Measurements from ENCODE around the gene ARID4B. TPM values are rescaled to one million over a fixed set of nuclear protein-coding genes. Genes with fewer than 3 reads are reported as not detected.

ARID4B gene
- total RNA-seq, 1 experiment from 2014 or later, result 28.3 TPM

DNA sequence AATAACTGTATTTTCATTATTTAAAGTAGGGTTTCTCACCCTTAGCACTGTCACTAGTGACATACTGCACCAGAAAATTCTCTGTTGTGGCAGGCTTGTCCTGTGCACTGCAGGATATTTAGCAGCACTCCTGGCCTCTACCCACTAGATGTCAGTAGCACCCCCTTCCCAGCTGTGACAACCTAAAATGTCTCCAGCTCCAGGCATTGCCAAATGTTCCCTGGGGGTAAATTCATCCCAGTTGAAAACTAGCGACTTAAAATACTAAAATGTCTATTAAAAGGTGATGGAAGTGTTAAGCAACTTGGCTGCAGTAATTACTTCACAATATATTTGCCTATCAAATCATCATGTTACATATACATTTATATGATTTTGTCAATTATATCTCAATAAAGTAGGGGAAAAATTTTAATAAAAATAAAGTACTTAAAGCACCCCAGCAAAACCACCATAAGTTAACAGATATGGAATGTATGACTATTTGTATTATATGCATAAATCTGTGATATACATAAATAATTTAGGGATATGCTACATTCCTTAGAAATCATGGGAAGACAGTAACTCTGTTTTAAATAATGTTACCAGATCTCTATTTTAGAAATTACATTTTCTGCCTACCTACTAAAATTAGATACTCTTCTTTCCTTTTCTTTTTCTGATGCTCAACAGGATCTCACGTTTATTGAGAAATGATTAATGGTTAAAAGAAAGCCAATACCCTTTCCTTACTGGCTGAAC lies 74.6 kb downstream of the ARID4B start:
- Histone ChIP-seq H3K4me1 (ENCODE audit: control insufficient read depth in 1 of 2, insufficient read depth in 2 of 2, low read length in 2 of 2) (no peaks in the 10 kb centered on the region), H3K9ac (ENCODE audit: low read length) (no peak overlapping the region), H3K79me2 (ENCODE audit: insufficient read depth, low read length) (peaks cover 28% of the 10 kb centered on the region), H2AFZ (ENCODE audit: low read depth, low read length, poor library complexity, severe bottlenecking) (no peak overlapping the region), H3K4me2 (ENCODE audit: low read length) (no peak overlapping the region), H3K9me2 (ENCODE audit: insufficient read depth) (no peaks in the 10 kb centered on the region), H3K27me3 (ENCODE audit: insufficient read depth, low read length) (no peaks in the 10 kb centered on the region), H3K36me3 (ENCODE audit: control insufficient read depth in 1 of 2, insufficient read depth in 2 of 2, low read length in 2 of 2) (peaks cover 0 to 4% of the 10 kb centered on the region in 2 experiments; a peak in 1 of 4 replicates), H4K20me1 (ENCODE audit: insufficient read depth) (no peaks in the 10 kb centered on the region), H3K9me3 (ENCODE audit: control insufficient read depth in 1 of 2, insufficient read depth in 1 of 2, low read depth in 1 of 2, low read length in 2 of 2) (no peaks in the 10 kb centered on the region), H3K27ac (ENCODE audit: low read depth, low read length) (no peak overlapping the region), H3K4me3 (replicated peaks in 1 of 2; ENCODE audit: low read depth in 1 of 2, low read length in 2 of 2) (no peak overlapping the region)
- intact Hi-C loops (cut with micrococcal nuclease), result loop anchor here (1.0 to 10.0 kb wide), 4 partner anchors 74 to 721 kb away; partner anchors contain the start of genes ARID4B and GGPS1
- ATAC-seq (peak; percentile 100), DNase-seq (ENCODE audit: low read depth, low spot score) (peak; percentile 54)
- ChIA-PET CTCF (interaction anchor here (0.5 to 5.0 kb wide), 4 partner anchors 13 to 251 kb away, joined by 3 to 47 read pairs (median 4); partner anchors contain the start of gene B3GALNT2), POLR2A (interaction anchor here (0.7 kb wide), 1 partner anchor 11 kb away, joined by 3 read pairs; no protein-coding TSS in a partner anchor), RAD21 (ENCODE audit: low non-redundant PET in 1 of 2, low total read pairs in 2 of 2, uncharacterized antibody in 2 of 2, unreplicated experiment in 2 of 2) (interaction anchor here in 1 of 2 experiments (1.0 kb wide), 1 partner anchor 162 kb away, joined by 4 read pairs; no protein-coding TSS in a partner anchor)
- no TSS peak for BruUV-seq (replicated peaks)
- TF ChIP-seq, protein P1, sequence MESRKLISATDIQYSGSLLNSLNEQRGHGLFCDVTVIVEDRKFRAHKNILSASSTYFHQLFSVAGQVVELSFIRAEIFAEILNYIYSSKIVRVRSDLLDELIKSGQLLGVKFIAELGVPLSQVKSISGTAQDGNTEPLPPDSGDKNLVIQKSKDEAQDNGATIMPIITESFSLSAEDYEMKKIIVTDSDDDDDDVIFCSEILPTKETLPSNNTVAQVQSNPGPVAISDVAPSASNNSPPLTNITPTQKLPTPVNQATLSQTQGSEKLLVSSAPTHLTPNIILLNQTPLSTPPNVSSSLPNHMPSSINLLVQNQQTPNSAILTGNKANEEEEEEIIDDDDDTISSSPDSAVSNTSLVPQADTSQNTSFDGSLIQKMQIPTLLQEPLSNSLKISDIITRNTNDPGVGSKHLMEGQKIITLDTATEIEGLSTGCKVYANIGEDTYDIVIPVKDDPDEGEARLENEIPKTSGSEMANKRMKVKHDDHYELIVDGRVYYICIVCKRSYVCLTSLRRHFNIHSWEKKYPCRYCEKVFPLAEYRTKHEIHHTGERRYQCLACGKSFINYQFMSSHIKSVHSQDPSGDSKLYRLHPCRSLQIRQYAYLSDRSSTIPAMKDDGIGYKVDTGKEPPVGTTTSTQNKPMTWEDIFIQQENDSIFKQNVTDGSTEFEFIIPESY (IDR thresholded peaks at IDR 0.05; ENCODE audit: extremely low read depth, insufficient replicate concordance, low read length), result no peak
- TF ChIP-seq TCF7L2 (IDR thresholded peaks at IDR 0.05; ENCODE audit: borderline replicate concordance, extremely low read depth, insufficient read depth, insufficient read length) (no peak), SP1 (IDR thresholded peaks at IDR 0.05; ENCODE audit: low read depth) (no peak), FOSL1 (IDR thresholded peaks at IDR 0.05; ENCODE audit: low read depth) (no peak), ZFX (IDR thresholded peaks at IDR 0.05) (no peak), EZH2phosphoT487 (IDR thresholded peaks at IDR 0.05; ENCODE audit: borderline replicate concordance) (no peak), ELF1 (IDR thresholded peaks at IDR 0.05; ENCODE audit: borderline replicate concordance, low read depth) (no peak), CEBPB (IDR thresholded peaks at IDR 0.05; ENCODE audit: low read depth) (peak; percentile 43; the same call in 1 of the 2 replicates), EZH2 (IDR thresholded peaks at IDR 0.05) (no peak), CBX3 (IDR thresholded peaks at IDR 0.05; ENCODE audit: low read depth) (no peak), EGR1 (IDR thresholded peaks at IDR 0.05; ENCODE audit: low read depth) (no peak), SRF (IDR thresholded peaks at IDR 0.05; ENCODE audit: low read depth) (no peak), POLR2A (IDR thresholded peaks at IDR 0.05; ENCODE audit: borderline replicate concordance, extremely low read depth, insufficient read depth, insufficient read length) (no peak), YY1 (IDR thresholded peaks at IDR 0.05; ENCODE audit: extremely low read depth, insufficient replicate concordance, low read depth, low read length) (peak; percentile 71), RAD21 (IDR thresholded peaks at IDR 0.05; ENCODE audit: low read depth) (peak; percentile 89), JUND (IDR thresholded peaks at IDR 0.05) (no peak)
- TF ChIP-seq, protein P2, sequence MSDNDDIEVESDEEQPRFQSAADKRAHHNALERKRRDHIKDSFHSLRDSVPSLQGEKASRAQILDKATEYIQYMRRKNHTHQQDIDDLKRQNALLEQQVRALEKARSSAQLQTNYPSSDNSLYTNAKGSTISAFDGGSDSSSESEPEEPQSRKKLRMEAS (IDR thresholded peaks at IDR 0.05), result no peak
- TF ChIP-seq, protein P3, sequence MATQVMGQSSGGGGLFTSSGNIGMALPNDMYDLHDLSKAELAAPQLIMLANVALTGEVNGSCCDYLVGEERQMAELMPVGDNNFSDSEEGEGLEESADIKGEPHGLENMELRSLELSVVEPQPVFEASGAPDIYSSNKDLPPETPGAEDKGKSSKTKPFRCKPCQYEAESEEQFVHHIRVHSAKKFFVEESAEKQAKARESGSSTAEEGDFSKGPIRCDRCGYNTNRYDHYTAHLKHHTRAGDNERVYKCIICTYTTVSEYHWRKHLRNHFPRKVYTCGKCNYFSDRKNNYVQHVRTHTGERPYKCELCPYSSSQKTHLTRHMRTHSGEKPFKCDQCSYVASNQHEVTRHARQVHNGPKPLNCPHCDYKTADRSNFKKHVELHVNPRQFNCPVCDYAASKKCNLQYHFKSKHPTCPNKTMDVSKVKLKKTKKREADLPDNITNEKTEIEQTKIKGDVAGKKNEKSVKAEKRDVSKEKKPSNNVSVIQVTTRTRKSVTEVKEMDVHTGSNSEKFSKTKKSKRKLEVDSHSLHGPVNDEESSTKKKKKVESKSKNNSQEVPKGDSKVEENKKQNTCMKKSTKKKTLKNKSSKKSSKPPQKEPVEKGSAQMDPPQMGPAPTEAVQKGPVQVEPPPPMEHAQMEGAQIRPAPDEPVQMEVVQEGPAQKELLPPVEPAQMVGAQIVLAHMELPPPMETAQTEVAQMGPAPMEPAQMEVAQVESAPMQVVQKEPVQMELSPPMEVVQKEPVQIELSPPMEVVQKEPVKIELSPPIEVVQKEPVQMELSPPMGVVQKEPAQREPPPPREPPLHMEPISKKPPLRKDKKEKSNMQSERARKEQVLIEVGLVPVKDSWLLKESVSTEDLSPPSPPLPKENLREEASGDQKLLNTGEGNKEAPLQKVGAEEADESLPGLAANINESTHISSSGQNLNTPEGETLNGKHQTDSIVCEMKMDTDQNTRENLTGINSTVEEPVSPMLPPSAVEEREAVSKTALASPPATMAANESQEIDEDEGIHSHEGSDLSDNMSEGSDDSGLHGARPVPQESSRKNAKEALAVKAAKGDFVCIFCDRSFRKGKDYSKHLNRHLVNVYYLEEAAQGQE (IDR thresholded peaks at IDR 0.05; ENCODE audit: low read depth), result no peak
- TF ChIP-seq, protein P4, sequence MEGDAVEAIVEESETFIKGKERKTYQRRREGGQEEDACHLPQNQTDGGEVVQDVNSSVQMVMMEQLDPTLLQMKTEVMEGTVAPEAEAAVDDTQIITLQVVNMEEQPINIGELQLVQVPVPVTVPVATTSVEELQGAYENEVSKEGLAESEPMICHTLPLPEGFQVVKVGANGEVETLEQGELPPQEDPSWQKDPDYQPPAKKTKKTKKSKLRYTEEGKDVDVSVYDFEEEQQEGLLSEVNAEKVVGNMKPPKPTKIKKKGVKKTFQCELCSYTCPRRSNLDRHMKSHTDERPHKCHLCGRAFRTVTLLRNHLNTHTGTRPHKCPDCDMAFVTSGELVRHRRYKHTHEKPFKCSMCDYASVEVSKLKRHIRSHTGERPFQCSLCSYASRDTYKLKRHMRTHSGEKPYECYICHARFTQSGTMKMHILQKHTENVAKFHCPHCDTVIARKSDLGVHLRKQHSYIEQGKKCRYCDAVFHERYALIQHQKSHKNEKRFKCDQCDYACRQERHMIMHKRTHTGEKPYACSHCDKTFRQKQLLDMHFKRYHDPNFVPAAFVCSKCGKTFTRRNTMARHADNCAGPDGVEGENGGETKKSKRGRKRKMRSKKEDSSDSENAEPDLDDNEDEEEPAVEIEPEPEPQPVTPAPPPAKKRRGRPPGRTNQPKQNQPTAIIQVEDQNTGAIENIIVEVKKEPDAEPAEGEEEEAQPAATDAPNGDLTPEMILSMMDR (IDR thresholded peaks at IDR 0.05 in 2 of 3, conservative IDR thresholded peaks at IDR 0.05 in 1 of 3; ENCODE audit: borderline replicate concordance in 1 of 3, insufficient read depth in 1 of 3, low read depth in 2 of 3, low read length in 2 of 3), result peak; percentile 84 to 89 (median 87)
